GM12872 (cell line): Measurements from ENCODE around the gene MEGF9.

Experiments
- TF ChIP-seq, protein P1 (sequence below): IDR thresholded peaks from 3 replicates; pipeline ENCODE4 v1.5.1; 2011; ENCODE audit warnings: low read depth, mild to moderate bottlenecking, low read length, moderate library complexity; ENCODE audit not compliant: insufficient read depth

The MEGF9 gene

DNA sequence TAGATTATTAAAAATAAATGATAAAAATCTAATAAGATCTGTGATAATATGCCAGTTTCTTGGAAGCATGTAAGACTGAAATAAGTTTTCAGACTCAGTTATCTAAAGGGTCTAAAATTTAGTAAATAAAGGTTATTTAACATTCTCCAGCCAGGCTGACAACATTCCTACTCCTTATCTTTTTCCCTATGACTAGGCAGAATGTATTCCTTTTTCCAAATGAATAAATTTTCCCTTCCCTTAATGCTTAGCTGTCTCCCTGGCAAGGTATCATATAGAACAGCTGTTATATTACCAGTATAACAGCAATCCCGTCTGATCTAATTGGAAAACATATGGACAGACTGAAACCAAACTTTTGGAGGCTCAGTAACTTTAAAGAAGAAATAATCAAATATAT lies 13.0 kb downstream of the MEGF9 start:
- TF ChIP-seq, protein P1, sequence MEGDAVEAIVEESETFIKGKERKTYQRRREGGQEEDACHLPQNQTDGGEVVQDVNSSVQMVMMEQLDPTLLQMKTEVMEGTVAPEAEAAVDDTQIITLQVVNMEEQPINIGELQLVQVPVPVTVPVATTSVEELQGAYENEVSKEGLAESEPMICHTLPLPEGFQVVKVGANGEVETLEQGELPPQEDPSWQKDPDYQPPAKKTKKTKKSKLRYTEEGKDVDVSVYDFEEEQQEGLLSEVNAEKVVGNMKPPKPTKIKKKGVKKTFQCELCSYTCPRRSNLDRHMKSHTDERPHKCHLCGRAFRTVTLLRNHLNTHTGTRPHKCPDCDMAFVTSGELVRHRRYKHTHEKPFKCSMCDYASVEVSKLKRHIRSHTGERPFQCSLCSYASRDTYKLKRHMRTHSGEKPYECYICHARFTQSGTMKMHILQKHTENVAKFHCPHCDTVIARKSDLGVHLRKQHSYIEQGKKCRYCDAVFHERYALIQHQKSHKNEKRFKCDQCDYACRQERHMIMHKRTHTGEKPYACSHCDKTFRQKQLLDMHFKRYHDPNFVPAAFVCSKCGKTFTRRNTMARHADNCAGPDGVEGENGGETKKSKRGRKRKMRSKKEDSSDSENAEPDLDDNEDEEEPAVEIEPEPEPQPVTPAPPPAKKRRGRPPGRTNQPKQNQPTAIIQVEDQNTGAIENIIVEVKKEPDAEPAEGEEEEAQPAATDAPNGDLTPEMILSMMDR = no peak

DNA sequence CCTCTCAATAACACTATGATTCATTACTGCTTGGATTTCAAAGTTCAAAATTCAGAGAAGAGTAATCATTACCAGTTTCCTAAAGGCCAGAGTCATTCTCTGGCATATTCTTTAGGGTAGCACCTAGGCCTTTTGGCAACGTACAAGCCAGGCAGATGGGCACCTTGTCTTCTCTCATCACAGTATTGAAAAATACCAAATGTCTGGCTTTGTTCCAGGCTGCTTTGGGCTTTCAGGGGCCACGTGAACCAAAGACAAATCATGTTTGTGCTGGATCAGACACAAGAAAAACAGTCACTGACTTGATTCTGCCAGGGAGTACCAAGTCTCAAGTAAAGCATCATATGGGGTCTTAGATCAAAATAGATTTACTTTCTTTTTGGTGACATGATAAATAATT lies 15.5 kb downstream of the MEGF9 start:
- TF ChIP-seq, protein P1 = no peak

DNA sequence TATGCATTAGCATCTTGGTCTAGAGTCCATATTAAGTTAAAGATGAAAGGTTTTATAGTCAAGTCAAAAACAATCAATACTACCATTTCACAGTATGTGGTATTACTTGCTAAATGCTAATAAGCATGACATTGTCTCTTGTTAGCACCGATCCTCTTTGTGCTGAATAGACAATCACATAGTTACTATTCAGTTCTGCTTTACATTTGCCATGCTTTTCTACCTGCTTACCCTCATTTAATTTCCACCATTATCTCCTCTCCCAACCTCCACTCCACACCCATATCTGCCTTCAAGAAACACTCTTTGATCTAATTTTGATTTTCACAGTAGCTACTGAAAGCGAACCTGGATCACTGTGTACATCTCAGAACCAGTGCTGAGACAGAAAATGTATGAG lies 16.8 kb downstream of the MEGF9 start:
- TF ChIP-seq, protein P1 = no peak

DNA sequence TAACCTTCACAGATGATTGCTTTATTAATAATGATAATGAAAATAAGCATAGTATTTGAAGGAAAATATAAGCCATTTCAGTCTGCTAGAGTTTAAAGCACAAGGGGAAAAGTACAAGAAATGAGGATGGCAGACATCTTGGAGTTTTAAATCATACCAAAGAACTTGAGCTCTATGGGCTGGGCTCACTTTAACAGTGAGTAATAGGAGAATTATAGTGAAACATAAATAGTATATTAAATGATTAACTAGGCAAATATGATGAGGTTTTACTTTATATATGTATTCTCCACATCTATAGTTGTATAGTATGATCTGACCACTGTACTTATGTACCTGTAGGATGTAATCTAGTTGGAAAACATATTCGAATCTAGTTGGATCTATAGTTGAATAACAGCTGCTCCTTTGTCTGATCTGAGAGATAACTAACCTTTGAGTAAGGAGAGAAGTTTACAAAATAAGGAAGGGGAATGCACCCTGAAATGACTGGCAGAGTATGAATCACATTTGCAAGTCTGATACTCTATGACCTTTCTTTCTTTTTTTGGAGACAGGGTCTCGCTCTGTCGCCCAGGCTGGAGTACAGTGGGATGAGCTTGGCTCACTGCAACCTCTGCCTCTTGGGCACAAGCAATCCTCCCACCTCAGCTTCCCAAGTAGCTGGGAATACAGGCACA lies 17.6 kb downstream of the MEGF9 start:
- TF ChIP-seq, protein P1 = no peak

DNA sequence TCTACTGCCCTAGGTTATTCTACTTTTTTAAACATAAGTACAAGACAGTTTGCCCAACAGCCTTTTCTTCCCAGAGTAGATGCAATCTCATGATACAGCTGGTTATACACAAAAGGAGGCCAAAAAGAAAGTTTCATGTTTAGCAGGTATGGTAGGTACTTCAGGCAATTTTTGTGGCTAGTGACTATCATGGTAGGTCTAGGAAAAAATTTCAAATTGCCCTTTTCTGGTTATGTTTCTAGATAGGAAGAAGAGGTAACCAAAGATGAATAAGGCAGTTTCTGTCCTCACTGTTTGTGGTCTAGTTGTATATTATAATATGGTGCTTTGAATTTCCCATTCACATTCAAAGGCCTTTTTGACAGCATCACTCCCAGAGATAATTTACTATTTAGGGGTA lies 19.7 kb downstream of the MEGF9 start:
- TF ChIP-seq, protein P1 = no peak

DNA sequence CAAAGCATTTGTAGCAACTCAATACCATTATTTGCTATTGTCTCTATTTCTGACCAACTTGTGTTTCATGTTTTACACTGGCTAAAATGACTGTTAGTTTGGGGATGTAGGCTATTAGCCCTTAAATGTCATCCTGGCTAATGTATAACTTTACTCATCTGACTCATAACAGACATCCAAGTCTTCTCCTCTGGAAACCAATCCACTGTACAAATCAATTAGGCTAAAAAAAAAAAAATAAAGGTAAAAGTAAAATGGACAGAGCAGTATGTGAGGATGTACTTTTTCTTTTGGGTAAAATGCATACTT lies 20.6 kb downstream of the MEGF9 start:
- TF ChIP-seq, protein P1 = no peak

DNA sequence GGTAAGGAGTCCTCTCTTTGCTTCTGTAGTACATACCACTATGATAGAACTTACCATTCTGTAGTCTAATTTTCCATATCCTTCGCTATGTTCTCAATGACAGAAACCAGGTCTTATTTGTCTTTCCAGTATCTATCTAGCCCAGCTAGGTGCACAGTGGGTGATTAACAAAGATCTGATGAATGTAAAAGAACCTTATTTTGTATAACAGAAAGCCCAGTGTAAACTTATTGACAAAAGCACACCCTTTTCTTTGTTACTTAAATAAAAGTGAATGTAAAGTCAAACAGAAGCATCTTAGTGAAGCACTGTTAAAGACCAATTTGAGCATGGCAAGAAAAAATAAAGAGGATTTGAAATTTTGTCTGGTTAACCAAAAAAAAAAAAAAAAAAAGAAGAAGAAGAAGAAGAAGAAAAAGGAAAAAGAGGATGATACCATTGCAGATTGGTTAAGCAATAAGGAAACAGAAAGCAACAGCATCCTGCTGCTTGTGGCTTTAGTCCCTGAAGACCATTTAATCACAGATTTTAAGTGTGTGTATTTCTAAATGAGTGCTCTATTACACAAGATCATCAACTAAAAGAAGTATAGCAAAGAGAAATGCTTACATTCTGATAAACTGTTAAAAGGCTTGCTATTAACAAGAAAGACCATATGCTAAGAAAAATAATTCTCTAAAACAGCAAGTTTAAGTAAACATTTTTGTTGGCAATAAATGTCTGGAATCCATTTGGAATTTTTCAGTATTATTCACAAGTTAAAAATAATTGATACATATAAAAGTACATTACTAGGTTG lies 21.2 kb downstream of the MEGF9 start:
- TF ChIP-seq, protein P1 = no peak
